ENCODE measurements around the gene MOSPD3.

DNA sequence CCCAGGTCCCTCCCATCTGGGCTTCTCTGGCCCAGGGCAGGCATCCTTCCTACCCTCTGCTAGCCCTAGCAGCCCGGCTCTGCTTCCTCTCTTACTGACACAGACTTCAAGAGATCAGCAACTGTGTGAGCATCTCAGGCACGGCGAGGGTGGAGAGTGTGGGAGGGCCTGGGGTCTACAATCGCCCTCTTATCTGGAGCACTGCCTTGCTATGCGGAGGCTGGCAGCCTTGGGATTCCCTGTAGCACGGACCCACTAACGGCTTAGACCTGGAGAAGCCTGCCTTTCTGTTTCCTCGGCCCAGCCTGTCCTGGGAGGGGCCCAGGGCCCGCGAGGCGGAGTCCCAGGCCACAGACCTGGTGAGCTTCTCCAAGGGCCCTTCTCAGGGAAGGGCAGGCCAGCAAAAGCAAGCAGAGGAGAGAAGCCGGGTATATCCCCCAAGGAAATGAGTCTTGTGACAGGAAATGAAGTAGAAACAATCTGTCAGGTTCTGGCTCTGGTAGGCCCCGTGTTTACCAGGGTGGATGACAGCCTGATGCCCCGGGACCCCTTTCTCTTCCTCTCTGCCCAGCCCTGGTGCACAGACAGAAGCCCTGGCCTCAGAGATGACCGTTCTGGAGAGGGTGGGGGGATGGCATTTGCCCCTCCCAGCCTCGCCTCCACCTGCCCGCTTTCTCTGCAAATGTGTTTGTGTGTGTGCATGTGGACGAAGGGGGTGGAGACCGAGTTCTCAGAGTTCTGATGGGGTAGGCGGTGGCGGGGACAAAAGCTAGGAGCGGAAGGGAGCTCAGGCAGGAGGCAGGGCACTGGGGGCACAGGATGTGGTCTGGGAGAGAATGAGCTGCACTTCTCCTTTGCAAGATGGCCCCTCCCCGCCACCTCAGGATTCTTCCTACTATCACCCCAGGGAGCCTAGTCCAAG, 28.9 kb upstream of the MOSPD3 start:
- TF ChIP-seq ZNF274 (IDR thresholded peaks at IDR 0.05; ENCODE audit: low read depth, low read length) (no peak), YY1 (IDR thresholded peaks at IDR 0.05; ENCODE audit: insufficient read depth, insufficient read length) (no peak)
